ENCODE data around the gene MEMO1.
"Not testable (repeated sequence)": the region's sequence is repeated elsewhere in the genome, so short reads cannot be mapped to it uniquely, and the experiment has no call there.

Gene MEMO1

DNA sequence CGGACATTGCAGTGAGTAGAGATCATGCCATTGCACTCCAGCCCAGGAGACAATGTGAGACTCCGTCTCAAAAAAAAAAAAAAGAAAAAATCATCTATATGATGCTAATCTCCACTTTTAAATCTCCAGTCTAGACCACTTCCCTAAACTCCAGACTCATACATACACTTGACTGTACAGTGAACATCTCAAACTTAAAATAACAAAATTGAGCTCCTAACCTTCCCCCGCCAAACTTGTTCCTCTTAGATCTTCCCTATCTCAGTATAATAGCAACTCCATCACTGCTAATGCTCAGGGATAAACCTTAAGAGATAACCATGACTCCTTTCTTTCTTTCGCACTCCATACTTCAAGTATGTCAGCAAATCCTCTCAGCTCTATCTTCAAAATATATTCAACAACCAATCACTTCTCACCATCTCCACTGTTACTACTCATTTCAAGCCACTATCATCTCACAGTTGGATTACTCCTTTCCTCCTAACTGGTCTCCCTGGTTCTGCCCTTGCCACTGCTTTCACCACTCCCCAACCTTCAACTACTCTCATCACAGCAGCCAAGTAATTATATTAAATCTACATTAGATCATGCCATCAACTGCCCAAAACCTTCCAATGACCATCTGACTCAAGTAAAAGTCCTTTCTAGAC lies 12.0 kb downstream of the MEMO1 start:
- DNase-seq (ENCODE audit: low spot score): no peak

- peak; percentile 7 for DNase-seq (ENCODE audit: low spot score)
These were observed 13.2 kb downstream of the MEMO1 start for GRCh38 chr2:31997653-31998052.

- DNase-seq (ENCODE audit: low spot score): no peak
These were observed 14.1 kb downstream of the MEMO1 start for GRCh38 chr2:31996571-31997150.

DNA sequence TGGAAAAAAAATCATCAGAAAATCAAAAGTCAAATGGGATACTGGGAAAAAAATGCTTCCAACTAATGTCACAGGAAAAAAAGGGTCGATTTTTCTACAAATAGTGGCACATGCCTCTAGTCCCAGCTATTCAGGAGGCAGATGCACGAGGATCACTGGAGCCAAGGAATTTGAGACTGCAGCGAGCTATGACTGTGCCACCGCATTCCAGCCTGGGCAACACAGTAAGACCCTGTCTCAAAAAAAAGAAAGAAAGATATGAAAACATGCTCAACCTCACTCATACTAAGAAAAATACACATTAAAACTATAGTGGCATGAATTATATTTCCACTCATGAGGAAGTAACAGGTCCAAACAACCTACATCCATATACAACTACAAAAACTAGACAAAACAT lies 17.9 kb downstream of the MEMO1 start:
- DNase-seq (ENCODE audit: low spot score): no peak

- no peak for DNase-seq (ENCODE audit: low spot score)
These were observed 18.7 kb downstream of the MEMO1 start for GRCh38 chr2:31992025-31992579.

GRCh38 chr2:31989946-31990345 lies 20.9 kb downstream of the MEMO1 start:
- no peak for DNase-seq (ENCODE audit: low spot score)

DNA sequence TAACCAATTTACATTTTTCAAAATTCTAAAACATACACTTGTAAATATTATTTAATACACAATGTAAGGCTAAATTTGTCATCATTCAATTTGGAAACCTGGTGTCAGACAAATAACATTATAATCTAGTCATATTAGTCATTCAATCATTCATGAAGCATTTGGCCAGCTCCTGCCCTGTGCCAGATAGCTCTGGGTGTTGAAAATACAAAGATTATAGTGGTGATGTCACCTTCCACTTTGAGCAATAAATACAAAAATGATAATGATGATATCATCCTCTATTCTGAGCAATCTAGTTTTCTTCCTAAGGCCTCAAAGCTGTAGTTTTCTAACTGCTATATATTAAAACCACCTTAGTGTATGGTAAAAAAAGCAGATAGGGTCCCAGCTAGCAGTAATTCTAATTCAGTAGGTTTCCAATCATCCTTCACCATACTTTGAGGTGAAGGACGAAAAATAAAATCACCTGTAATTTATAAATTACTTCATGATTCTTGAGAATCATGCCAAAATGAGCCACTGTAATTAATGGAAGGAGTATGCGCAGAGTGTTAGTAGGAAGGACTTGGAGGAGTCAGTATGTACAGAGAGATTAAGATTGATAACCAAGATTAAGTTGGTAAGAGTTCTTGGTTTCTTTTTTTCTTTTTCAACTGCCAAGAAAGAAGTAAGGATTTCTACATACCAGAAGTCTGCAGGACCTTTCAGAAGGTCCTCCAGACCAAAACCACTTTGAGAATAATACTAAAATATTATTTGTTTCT lies 23.2 kb downstream of the MEMO1 start:
- no peak for DNase-seq (ENCODE audit: low spot score)

- no peak for DNase-seq (ENCODE audit: low spot score)
These were observed 23.9 kb downstream of the MEMO1 start for GRCh38 chr2:31986906-31987305.

GRCh38 chr2:31983762-31984467 lies 26.9 kb downstream of the MEMO1 start:
- DNase-seq (ENCODE audit: low spot score): no peak

- DNase-seq (ENCODE audit: low spot score): peak; percentile 19
These were observed 30.0 kb downstream of the MEMO1 start for GRCh38 chr2:31980674-31981356.

- no peak for DNase-seq (ENCODE audit: low spot score)
These were observed 30.9 kb downstream of the MEMO1 start for GRCh38 chr2:31979956-31980355.

DNA sequence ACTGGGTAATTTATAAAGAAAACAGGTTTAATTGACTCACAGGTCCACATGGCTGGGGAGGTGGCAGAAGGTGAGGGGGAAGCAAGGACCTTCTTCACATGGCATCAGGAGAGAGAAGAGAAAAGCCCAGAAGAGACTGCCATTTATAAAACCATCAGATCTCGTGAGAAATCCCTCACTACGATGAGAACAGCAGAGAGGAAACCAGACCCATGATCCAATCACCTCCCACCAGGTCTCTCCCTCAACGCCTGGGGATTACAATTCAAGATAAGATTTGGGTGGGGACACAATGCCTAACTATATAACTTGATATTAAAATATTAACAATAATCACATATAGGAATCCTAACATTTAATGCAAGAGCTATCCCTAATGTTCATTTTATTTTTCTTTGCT lies 31.8 kb downstream of the MEMO1 start:
- DNase-seq (ENCODE audit: low spot score): no peak

DNA sequence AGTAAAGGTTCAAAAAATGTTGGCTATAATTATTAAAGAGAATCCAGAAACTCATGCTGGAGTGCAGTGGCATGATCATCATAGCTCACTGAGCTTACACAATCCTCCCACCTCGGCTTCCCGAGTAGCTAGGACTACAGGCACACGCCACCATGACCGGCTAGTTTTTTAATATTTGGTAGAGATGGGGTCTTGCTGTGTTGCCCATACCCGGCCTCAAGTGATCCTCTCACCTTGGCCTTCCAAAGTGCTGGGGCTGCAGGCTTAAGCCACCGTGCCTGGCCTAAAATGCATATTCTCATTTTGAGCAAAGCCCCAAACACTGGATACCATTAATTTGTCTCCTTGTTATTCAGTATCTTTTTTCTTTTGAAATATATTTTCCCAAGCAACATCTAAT lies 32.4 kb downstream of the MEMO1 start:
- no peak for DNase-seq (ENCODE audit: low spot score)

GRCh38 chr2:31973665-31974064 lies 37.1 kb downstream of the MEMO1 start:
- DNase-seq (ENCODE audit: low spot score): no peak

DNA sequence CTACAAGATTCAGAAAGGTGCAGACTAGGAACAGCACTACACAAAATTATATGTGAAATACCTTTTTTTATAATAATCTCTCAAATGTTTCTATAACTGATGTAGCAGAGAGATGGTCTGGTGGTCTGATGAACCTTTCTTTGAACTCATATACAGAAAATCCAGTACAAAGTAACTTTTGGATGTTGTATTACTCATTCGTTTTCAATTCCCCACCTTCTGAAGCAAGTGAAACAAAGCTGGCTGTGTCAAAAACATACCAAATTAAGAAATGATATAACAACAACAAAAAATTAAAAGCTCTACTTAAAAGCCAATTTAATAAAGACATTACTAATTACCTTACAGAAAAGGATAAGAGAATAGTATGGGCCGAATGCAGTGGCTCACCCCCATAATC lies 38.7 kb downstream of the MEMO1 start:
- no peak for DNase-seq (ENCODE audit: low spot score)

- no peak for DNase-seq (ENCODE audit: low spot score)
These were observed 41.6 kb downstream of the MEMO1 start for GRCh38 chr2:31969178-31969577.

GRCh38 chr2:31967790-31968189 lies 43.0 kb downstream of the MEMO1 start:
- DNase-seq (ENCODE audit: low spot score): no peak

GRCh38 chr2:31966402-31966801 lies 44.4 kb downstream of the MEMO1 start:
- DNase-seq (ENCODE audit: low spot score): not testable (repeated sequence)

DNA sequence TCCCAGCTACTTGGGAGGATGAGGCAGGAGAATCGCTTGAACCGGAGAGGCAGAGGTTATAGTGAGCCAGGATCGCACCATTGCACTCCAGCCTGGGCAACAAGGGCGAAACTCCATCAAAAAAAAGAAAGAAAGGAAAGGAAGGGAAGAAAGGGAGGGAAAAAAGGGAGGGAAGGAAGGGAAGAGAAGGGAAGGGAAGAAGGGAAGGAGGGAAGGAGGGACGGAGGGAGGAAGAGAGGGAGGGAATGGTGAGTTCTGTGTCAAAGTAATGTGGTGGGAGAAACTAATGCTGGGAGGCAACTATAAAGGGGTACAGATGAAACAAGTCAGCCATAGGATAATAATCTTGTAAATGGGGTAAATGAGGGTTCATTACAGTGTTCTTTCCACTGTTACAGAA lies 45.7 kb downstream of the MEMO1 start:
- no peak for DNase-seq (ENCODE audit: low spot score)

GRCh38 chr2:31962757-31963361 lies 47.9 kb downstream of the MEMO1 start:
- DNase-seq (ENCODE audit: low spot score): no peak

DNA sequence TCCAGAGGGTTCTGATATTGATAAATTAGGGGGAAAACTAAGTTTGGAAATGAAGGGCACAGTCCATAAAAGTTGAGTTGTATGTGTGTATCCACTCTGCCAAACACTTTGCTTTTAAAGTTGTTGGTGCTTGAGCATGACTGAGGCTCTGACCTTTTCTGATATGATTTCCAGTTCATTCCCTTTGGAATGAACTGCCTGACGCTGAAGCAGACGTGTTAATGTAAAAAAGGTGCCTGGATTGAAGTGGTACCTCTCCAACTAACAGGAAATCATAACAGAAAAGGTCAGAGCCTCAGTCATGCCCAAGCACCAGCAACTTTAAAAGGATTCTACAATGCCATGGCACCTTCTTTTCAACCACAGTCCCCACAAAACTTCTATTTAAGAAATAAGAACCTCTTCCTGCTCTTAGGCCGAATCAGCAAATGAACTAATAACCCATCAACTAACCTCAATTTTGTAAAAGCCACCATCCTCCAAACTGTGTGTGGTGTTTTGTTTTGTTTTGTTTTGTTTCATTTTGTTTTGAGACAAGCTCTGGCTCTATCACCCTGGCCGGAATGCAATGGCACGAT lies 52.6 kb downstream of the MEMO1 start:
- DNase-seq (ENCODE audit: low spot score): no peak
